Heart left ventricle (tissue), 16 donors: ENCODE data around the gene ZBTB33. TPM values are rescaled to one million over a fixed set of nuclear protein-coding genes. Genes with fewer than 3 reads are reported as not detected.

ENCODE experiments used
- ATAC-seq, 4 donors: fragments of 200-7000 bp; cut with Tn5 transposase; one replicate each; pipeline ENCODE4 v1.9.1; 2020 to 2022; ENCODE audit warnings: moderate library complexity in 4 of 4, mild to moderate bottlenecking in 3 of 4, moderate number of reproducible peaks in 1 of 4
- DNase-seq, 5 donors: peaks; one replicate each; pipeline ENCODE4 v3.0.0-alpha.2; 2020
- H3K27ac ChIP-seq, 12 donors: fragments of 200-600 bp; sonication (generic) in 4 of 12; one replicate each; pipeline versions ENCODE4 v1.5.0 to v1.8.0; 2016 to 2022; ENCODE audit warnings: mild to moderate bottlenecking in 2 of 12
- H3K27me3 ChIP-seq, 9 donors: fragments of 200-600 bp; sonication (generic) in 2 of 9; one replicate each; pipeline versions ENCODE4 v1.5.1 to v1.8.0; 2016 to 2022; ENCODE audit warnings: mild to moderate bottlenecking in 3 of 9
- H3K36me3 ChIP-seq, 9 donors: fragments of 200-600 bp; sonication (generic) in 2 of 9; one replicate each; pipeline versions ENCODE4 v1.5.0 to v1.8.0; 2018 to 2022; ENCODE audit warnings: mild to moderate bottlenecking in 2 of 9
- H3K4me1 ChIP-seq, 12 donors: fragments of 200-600 bp; sonication (generic) in 4 of 12; one replicate each; pipeline versions ENCODE4 v1.5.0 to v1.8.0; 2016 to 2022; ENCODE audit warnings: mild to moderate bottlenecking in 3 of 12
- H3K4me3 ChIP-seq, 12 donors: fragments of 200-600 bp; sonication (generic) in 4 of 12; one replicate each; pipeline versions ENCODE4 v1.5.0 to v1.8.0; 2017 to 2022; ENCODE audit warnings: mild to moderate bottlenecking in 9 of 12, moderate library complexity in 4 of 12
- H3K9me3 ChIP-seq, 12 donors: fragments of 200-600 bp; sonication (generic) in 4 of 12; one replicate each; pipeline versions ENCODE4 v1.5.0 to v1.8.0; 2016 to 2022; ENCODE audit warnings: mild to moderate bottlenecking in 1 of 12
- POLR2A ChIP-seq, 2 donors: fragments of 450-650 bp; IDR thresholded peaks; one replicate each; pipeline ENCODE4 v1.6.1; 2017; ENCODE audit warnings: antibody characterized with exemption in 2 of 2, mild to moderate bottlenecking in 2 of 2, moderate library complexity in 2 of 2
- WGBS, 4 donors: extraction: QIAGEN DNeasy Blood & Tissue Kit in 2 of 4; methylation state at CpG; one replicate each; pipeline versions ENCODE4 v1.1.5 to v1.1.7; 2013 to 2018; 5-methylcytosine and 5-hydroxymethylcytosine counted together
- intact Hi-C, 10 donors: fragments of 100-400 bp; cut with DNase I; formaldehyde crosslinking; loops; one replicate each; pipeline versions ENCODE4 v1.11.1 to v1.14.2; 2022
- polyA plus RNA-seq, 2 donors: library from polyadenylated mRNA; stranded (reverse); fragments of 200-250 nt; gene quantifications; one replicate each; pipeline ENCODE4 v1.2.3, GENCODE V29; 2013
- total RNA-seq, 9 donors: library from RNA; depleted of rRNA in 2 of 9; stranded (reverse); fragments of >200 nt in 2 of 9; fragmentation: NEBNext Ultra II Directional in 3 of 9; extraction: Animal tissue kit (Norgen Biotek cat#: 25700) in 3 of 9; gene quantifications; one replicate each; pipeline versions ENCODE4 v1.1.0 to v1.2.4, GENCODE V29; 2016 to 2023
- TF ChIP-seq, protein P1 (sequence below), 12 donors: fragments of 200-600 bp; sonication (generic) in 4 of 12; IDR thresholded peaks; one replicate each; pipeline versions ENCODE4 v1.5.0 to v1.8.0; 2018 to 2022; ENCODE audit warnings: antibody characterized with exemption in 12 of 12, mild to moderate bottlenecking in 5 of 12
- donor health status: ischemic (EF 13 %, LVEDD 7.1; RV severe dilation, severe dysfunction).
- donor health status: healthy with polysubstance abuse.
- donor health status: DM: no; HTN: yes; CAD: no.
- donor health status: DM: no; HTN: no; CAD: no.
- donor health status: ischemic (EF 25% LVEDD 6.9; RV normal size, moderate dysfunction).
- donor health status: ischemic (EF 25% LVEDD 5.7; RV mildly dilated, moderate dysfunction).
- donor health status: healthy.
- donor health status: DM: yes; HTN: yes; CAD: no.
- donor health status: ischemic (EF 35%, LVEDD 5.7; RV mildly dilated, moderate dysfunction).
- donor health status: nonischemic (EF 11% LVEDD 7.7; RV severe dilation, severe dysfunction).
- donor health status: DM: yes; HTN: yes; CAD: no.
- donor health status: PGD.
- donor health status: ischemic (EF 29% LVEDD 5.4; RV normal size, mild dysfunction).
- donor health status: nonischemic (EF 23%, LVEDD 6.1; RV moderate dilation, normal function).

The ZBTB33 gene
- total and polyA plus RNA-seq, 11 donors, result 1.6 to 8.9 (median 7.1) TPM

DNA sequence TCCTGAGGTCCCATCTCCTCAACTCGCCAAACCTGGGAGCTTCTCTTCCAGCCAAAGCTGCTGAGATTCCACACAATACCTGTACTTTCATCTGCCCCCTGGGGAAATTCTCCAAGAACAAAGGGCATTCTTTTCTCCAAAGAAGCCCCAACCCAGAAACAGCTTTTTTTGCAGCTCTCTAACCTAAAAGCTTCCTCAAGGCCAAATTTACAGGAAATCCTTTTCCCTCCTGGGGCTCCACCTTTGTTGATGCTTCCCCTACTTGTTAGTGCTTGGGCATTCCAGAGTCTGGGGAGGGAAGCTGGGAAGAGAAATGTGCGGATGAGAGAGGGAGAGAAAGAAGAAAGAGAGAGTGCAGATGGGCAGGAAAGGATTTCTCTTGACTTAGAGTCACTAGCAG lies 24.3 kb downstream of the ZBTB33 start:
- Histone ChIP-seq H3K27ac (peak overlapping the region in 1 of 12 donors; percentile 34), H3K4me1 (peaks cover 0 to 1% (median 0%) of the 10 kb centered on the region in 12 donors), H3K36me3 (no peaks in the 10 kb centered on the region), H3K9me3 (no peaks in the 10 kb centered on the region), H3K4me3 (no peak overlapping the region), H3K27me3 (peaks cover 0 to 35% (median 0%) of the 10 kb centered on the region in 9 donors)
- DNase-seq (no peak), ATAC-seq (peak in 1 of 4 donors; percentile 18)
- WGBS, 4 donors, result 26 to 70% (median 47%) methylated on average over 2 of the region's 2 CpGs
- TF ChIP-seq, protein P1, sequence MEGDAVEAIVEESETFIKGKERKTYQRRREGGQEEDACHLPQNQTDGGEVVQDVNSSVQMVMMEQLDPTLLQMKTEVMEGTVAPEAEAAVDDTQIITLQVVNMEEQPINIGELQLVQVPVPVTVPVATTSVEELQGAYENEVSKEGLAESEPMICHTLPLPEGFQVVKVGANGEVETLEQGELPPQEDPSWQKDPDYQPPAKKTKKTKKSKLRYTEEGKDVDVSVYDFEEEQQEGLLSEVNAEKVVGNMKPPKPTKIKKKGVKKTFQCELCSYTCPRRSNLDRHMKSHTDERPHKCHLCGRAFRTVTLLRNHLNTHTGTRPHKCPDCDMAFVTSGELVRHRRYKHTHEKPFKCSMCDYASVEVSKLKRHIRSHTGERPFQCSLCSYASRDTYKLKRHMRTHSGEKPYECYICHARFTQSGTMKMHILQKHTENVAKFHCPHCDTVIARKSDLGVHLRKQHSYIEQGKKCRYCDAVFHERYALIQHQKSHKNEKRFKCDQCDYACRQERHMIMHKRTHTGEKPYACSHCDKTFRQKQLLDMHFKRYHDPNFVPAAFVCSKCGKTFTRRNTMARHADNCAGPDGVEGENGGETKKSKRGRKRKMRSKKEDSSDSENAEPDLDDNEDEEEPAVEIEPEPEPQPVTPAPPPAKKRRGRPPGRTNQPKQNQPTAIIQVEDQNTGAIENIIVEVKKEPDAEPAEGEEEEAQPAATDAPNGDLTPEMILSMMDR (IDR thresholded peaks at IDR 0.05), result no peak
- no peak for TF ChIP-seq POLR2A (IDR thresholded peaks at IDR 0.05)
- intact Hi-C loops, result no loop called here

GRCh38 chrX:120281021-120281624 lies 30.5 kb downstream of the ZBTB33 start:
- H3K36me3 ChIP-seq, result no peaks in the 10 kb centered on the region
- intact Hi-C loops, result no loop called here
- peak overlapping the region in 1 of 12 donors; percentile 53 for H3K27ac ChIP-seq
- TF ChIP-seq POLR2A (IDR thresholded peaks at IDR 0.05), result no peak
- TF ChIP-seq, protein P1 (IDR thresholded peaks at IDR 0.05), result no peak
- WGBS, 4 donors, result 76 to 87% (median 82%) methylated on average over 10 of the region's 10 CpGs
- no peak for ATAC-seq
- no peaks in the 10 kb centered on the region for H3K9me3 ChIP-seq
- peaks cover 0 to 10% (median 0%) of the 10 kb centered on the region in 12 donors for H3K4me1 ChIP-seq
- no peak overlapping the region for H3K4me3 ChIP-seq
- H3K27me3 ChIP-seq, result peaks cover 0 to 28% (median 0%) of the 10 kb centered on the region in 9 donors
- no peak for DNase-seq

DNA sequence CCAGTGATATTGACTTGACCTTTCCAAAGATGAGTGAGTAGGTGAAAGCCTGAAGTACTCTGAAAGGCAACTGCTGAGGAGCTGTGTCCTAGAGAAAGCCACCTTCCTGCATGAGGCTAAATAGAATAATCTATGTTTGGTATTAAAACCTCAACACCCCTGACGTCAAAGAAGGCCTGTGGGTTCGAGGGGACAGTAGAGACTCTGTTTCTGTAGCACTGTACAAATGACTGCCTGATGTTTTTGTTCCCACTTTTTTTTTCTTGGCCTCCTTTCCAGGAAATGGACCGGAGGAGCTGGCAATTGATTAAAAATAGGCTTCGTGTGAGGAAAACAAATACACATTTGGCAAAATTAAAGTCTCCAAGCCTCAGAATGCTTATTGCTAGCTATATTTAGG lies 31.1 kb downstream of the ZBTB33 start:
- no peak for ATAC-seq

GRCh38 chrX:120282697-120283096 lies 32.1 kb downstream of the ZBTB33 start:
- Histone ChIP-seq H3K27me3 (peaks cover 0 to 20% (median 0%) of the 10 kb centered on the region in 9 donors), H3K9me3 (no peaks in the 10 kb centered on the region), H3K36me3 (no peaks in the 10 kb centered on the region), H3K4me3 (no peak overlapping the region), H3K27ac (peak overlapping the region in 2 of 12 donors; percentile 53 to 60), H3K4me1 (peaks cover 0 to 10% (median 0%) of the 10 kb centered on the region in 12 donors)
- intact Hi-C loops, result no loop called here
- no peak for TF ChIP-seq POLR2A (IDR thresholded peaks at IDR 0.05)
- TF ChIP-seq, protein P1 (IDR thresholded peaks at IDR 0.05), result no peak
- WGBS, 4 donors, result 44 to 59% (median 53%) methylated on average over 1 of the region's 1 CpG
- DNase-seq (no peak), ATAC-seq (no peak)

More for the DNA sequence above, 31.1 kb downstream of the ZBTB33 start:
- DNase-seq, result no peak
- peaks cover 0 to 27% (median 0%) of the 10 kb centered on the region in 9 donors for H3K27me3 ChIP-seq
- no peaks in the 10 kb centered on the region for H3K9me3 ChIP-seq
- peaks cover 0 to 10% (median 0%) of the 10 kb centered on the region in 12 donors for H3K4me1 ChIP-seq
- intact Hi-C loops, result no loop called here
- H3K27ac ChIP-seq, result peak overlapping the region in 4 of 12 donors; percentile 2 to 60 (median 34)
- 38 to 48% (median 45%) methylated on average over 4 of the region's 4 CpGs for WGBS, 4 donors
- H3K4me3 ChIP-seq, result no peak overlapping the region
- TF ChIP-seq POLR2A (IDR thresholded peaks at IDR 0.05), result no peak
- TF ChIP-seq, protein P1 (IDR thresholded peaks at IDR 0.05), result no peak
- H3K36me3 ChIP-seq, result no peaks in the 10 kb centered on the region
